Astrocyte (in vitro differentiated cells and primary cell): Measurements from ENCODE around the gene RRBP1. TPM values are rescaled to one million over a fixed set of nuclear protein-coding genes. Genes with fewer than 3 reads are reported as not detected.

ENCODE experiments used
- DNase-seq: peaks from one replicate; pipeline ENCODE4 v3.0.0-alpha.2; 2010; ENCODE audit warnings: low read depth
- FAIRE-seq: peaks from 2 replicates; lab custom pipeline; 2011; peaks lifted over from hg19 to GRCh38; lab: Jason Lieb, UNC
- H2AFZ ChIP-seq: 2 replicates; pipeline ENCODE4 v1.6.0; 2012; ENCODE audit warnings: low read depth, low read length, inconsistent platforms
- H3K27ac ChIP-seq: 2 replicates; pipeline ENCODE4 v1.5.1; 2011; ENCODE audit warnings: low read depth, low read length, inconsistent platforms
- H3K27me3 ChIP-seq: 2 replicates; pipeline ENCODE4 v1.6.0; 2011; ENCODE audit warnings: low read length, inconsistent platforms; ENCODE audit not compliant: insufficient read depth
- H3K36me3 ChIP-seq: 2 replicates; pipeline ENCODE4 v1.5.1; 2011; ENCODE audit warnings: low read length, inconsistent platforms; ENCODE audit not compliant: insufficient read depth
- H3K4me1 ChIP-seq: 2 replicates; pipeline ENCODE4 v1.5.1; 2011; ENCODE audit warnings: low read length, inconsistent platforms; ENCODE audit not compliant: insufficient read depth
- H3K4me2 ChIP-seq: 2 replicates; pipeline ENCODE4 v1.6.0; 2012; ENCODE audit warnings: low read length, inconsistent platforms
- H3K4me3 ChIP-seq: 2 replicates; pipeline ENCODE4 v1.5.1; 2011; ENCODE audit warnings: low read depth, mild to moderate bottlenecking, low read length, inconsistent platforms; ENCODE audit not compliant: insufficient read depth
- H3K79me2 ChIP-seq: 2 replicates; pipeline ENCODE4 v1.6.0; 2012; ENCODE audit warnings: mild to moderate bottlenecking, low read length, inconsistent platforms; ENCODE audit not compliant: insufficient read depth
- H3K9ac ChIP-seq: 2 replicates; pipeline ENCODE4 v1.6.0; 2012; ENCODE audit warnings: mild to moderate bottlenecking, low read length, inconsistent platforms
- H3K9me3 ChIP-seq: 2 replicates; pipeline ENCODE4 v1.5.1; 2012; ENCODE audit warnings: low read depth, mild to moderate bottlenecking, low read length, inconsistent platforms; ENCODE audit not compliant: insufficient read depth
- H4K20me1 ChIP-seq: 2 replicates; pipeline ENCODE4 v1.6.0; 2012; ENCODE audit warnings: low read length, inconsistent platforms; ENCODE audit not compliant: insufficient read depth
- H3K27ac Mint-ChIP-seq: one replicate; pipeline ENCODE4 v1.8.0; 2021; ENCODE audit warnings: mild to moderate bottlenecking, mixed read lengths; ENCODE audit not compliant: unreplicated experiment
- H3K27me3 Mint-ChIP-seq: one replicate; pipeline ENCODE4 v1.8.0; 2021; ENCODE audit warnings: low read depth, mixed read lengths; ENCODE audit not compliant: unreplicated experiment
- H3K36me3 Mint-ChIP-seq: one replicate; pipeline ENCODE4 v1.8.0; 2021; ENCODE audit warnings: low read depth, mixed read lengths; ENCODE audit not compliant: unreplicated experiment
- H3K4me1 Mint-ChIP-seq: one replicate; pipeline ENCODE4 v1.8.0; 2021; ENCODE audit warnings: low read depth, mixed read lengths; ENCODE audit not compliant: unreplicated experiment
- H3K4me3 Mint-ChIP-seq: one replicate; pipeline ENCODE4 v1.8.0; 2021; ENCODE audit warnings: mild to moderate bottlenecking, moderate library complexity, mixed read lengths; ENCODE audit not compliant: unreplicated experiment
- H3K9me3 Mint-ChIP-seq: one replicate; pipeline ENCODE4 v1.8.0; 2021; ENCODE audit warnings: mild to moderate bottlenecking, mixed read lengths; ENCODE audit not compliant: unreplicated experiment
- EZH2 ChIP-seq: IDR thresholded peaks from 2 replicates; pipeline ENCODE4 v1.6.1; 2012; ENCODE audit warnings: mild to moderate bottlenecking, low read length, inconsistent platforms; ENCODE audit not compliant: insufficient read depth
- total RNA-seq: library from RNA; stranded (reverse); gene quantifications from 2 replicates; pipeline ENCODE4 v1.2.1, GENCODE V29; 2021
- TF ChIP-seq, protein P1 (sequence below): IDR thresholded peaks from 2 replicates; pipeline ENCODE4 v1.5.1; 2011; ENCODE audit warnings: low read depth, mild to moderate bottlenecking, inconsistent platforms, low read length, moderate library complexity; ENCODE audit not compliant: insufficient read depth

Gene RRBP1
- total RNA-seq, 1 donor from 2014 or later: 347 TPM

DNA sequence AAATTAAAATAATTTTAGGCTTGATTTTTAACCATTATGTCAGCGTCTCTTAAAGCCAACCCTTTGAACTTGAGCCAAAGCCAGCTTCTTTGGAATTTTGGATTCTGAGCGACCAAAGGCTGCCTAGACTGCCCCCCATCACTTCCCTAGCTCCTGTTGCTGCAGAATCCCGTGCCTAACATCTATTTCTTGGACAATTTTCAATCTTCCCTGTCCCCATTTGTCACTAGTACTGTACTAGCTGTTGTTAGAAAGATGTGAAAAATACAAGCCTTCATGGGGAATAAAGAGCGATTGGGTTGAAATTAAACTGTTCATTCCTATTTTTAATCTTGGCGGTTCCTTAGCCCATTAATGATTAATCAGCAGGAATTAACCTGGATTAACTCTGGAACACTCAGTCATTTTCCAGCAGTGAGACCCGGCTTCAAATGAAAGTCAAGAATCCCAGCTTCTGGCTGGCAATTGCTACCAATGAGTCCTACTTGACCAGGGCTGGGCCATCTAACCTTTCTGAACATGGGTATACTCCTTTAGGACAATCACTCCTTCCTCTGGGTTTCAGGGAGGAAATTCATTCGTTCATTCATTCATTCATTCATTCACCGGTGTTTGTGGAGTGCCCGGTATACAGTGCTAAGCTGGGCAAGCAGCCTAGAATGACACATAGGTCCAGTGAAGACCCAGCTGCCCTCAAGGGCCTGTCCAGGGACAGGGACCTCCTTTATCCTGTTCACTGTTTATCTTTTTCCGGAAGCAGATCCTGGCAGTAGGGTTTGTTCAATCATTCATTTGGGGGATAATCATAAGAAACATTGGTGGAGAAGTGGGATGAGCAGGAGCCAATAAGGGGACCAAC, 1.4 kb upstream of the RRBP1 start:
- Histone ChIP-seq H3K9me3 (peaks cover 10% of the 10 kb centered on the region), H3K27me3 (peaks cover 28% of the 10 kb centered on the region), H3K36me3 (peaks cover 13% of the 10 kb centered on the region), H3K4me2 (no peak overlapping the region), H3K79me2 (peaks cover 28% of the 10 kb centered on the region), H3K9ac (no peak overlapping the region), H2AFZ (no peak overlapping the region), H4K20me1 (peaks cover 25% of the 10 kb centered on the region), H3K27ac (no peak overlapping the region), H3K4me3 (no peak overlapping the region), H3K4me1 (peaks cover 19% of the 10 kb centered on the region)
- DNase-seq (no peak), FAIRE-seq (no peak)
- H3K4me3 Mint-ChIP-seq: peak overlapping the region; percentile 78
- peaks cover 21% of the 10 kb centered on the region for H3K4me1 Mint-ChIP-seq
- H3K36me3 Mint-ChIP-seq: no peaks in the 10 kb centered on the region
- H3K27me3 Mint-ChIP-seq: peaks cover 29% of the 10 kb centered on the region
- peaks cover 10% of the 10 kb centered on the region for H3K9me3 Mint-ChIP-seq
- TF ChIP-seq EZH2: no peak
- TF ChIP-seq, protein P1, sequence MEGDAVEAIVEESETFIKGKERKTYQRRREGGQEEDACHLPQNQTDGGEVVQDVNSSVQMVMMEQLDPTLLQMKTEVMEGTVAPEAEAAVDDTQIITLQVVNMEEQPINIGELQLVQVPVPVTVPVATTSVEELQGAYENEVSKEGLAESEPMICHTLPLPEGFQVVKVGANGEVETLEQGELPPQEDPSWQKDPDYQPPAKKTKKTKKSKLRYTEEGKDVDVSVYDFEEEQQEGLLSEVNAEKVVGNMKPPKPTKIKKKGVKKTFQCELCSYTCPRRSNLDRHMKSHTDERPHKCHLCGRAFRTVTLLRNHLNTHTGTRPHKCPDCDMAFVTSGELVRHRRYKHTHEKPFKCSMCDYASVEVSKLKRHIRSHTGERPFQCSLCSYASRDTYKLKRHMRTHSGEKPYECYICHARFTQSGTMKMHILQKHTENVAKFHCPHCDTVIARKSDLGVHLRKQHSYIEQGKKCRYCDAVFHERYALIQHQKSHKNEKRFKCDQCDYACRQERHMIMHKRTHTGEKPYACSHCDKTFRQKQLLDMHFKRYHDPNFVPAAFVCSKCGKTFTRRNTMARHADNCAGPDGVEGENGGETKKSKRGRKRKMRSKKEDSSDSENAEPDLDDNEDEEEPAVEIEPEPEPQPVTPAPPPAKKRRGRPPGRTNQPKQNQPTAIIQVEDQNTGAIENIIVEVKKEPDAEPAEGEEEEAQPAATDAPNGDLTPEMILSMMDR: no peak
- H3K27ac Mint-ChIP-seq: no peak overlapping the region

DNA sequence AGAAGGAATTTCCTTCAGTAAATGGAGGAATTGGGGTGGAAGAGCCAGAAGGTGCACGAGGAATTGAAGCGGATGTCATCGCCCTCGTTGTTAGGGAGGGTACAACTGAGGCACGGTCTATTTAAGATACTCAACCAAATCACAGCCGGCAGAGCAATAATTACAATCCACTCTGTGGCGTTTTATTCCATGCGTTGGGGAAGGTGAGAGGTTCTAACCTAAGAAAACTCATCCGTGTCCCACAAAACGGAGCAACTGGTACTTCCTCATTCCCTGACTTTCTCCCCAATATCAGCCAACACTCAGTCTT, 802 bp upstream of the RRBP1 start:
- Histone ChIP-seq H3K9ac (peak overlapping the region; percentile 72), H3K27me3 (peaks cover 28% of the 10 kb centered on the region), H3K4me3 (peak overlapping the region; percentile 61), H3K4me2 (peak overlapping the region; percentile 85), H3K36me3 (peaks cover 18% of the 10 kb centered on the region), H4K20me1 (peaks cover 31% of the 10 kb centered on the region), H3K4me1 (peaks cover 19% of the 10 kb centered on the region), H3K27ac (no peak overlapping the region), H3K9me3 (peaks cover 10% of the 10 kb centered on the region), H2AFZ (peak overlapping the region; percentile 88), H3K79me2 (peaks cover 34% of the 10 kb centered on the region)
- no peak overlapping the region for H3K27ac Mint-ChIP-seq
- H3K36me3 Mint-ChIP-seq: no peaks in the 10 kb centered on the region
- H3K27me3 Mint-ChIP-seq: peaks cover 29% of the 10 kb centered on the region
- no peak for TF ChIP-seq EZH2
- TF ChIP-seq, protein P1: no peak
- peak overlapping the region; percentile 78 for H3K4me3 Mint-ChIP-seq
- H3K9me3 Mint-ChIP-seq: peaks cover 9% of the 10 kb centered on the region
- FAIRE-seq (no peak), DNase-seq (no peak)
- peaks cover 27% of the 10 kb centered on the region for H3K4me1 Mint-ChIP-seq

DNA sequence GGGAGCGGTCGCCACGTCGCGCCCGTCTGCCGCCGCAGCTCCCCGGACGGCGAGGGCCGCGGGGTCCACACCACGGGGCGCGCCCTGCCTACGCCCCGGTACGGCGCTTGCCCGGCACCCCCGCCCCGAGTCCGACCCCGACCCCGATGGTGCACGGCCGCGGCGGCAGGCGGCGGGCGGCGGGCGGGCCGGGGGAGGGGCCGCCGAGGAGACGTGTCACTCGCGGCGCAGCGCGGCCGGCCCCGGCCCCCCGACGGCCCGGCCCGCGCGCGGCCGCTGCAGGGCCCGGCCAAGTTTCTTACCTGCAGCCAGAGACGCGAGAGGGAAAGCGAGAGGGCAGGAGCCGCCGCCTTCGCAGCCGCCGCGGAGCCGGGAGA, 328 bp downstream of the RRBP1 start:
- peaks cover 42% of the 10 kb centered on the region for H4K20me1 ChIP-seq
- peaks cover 2% of the 10 kb centered on the region for H3K36me3 Mint-ChIP-seq
- no peak overlapping the region for H2AFZ ChIP-seq
- peaks cover 31% of the 10 kb centered on the region for H3K4me1 Mint-ChIP-seq
- peaks cover 27% of the 10 kb centered on the region for H3K36me3 ChIP-seq
- H3K4me2 ChIP-seq: no peak overlapping the region
- peak overlapping the region; percentile 93 for H3K9ac ChIP-seq
- peaks cover 1% of the 10 kb centered on the region for H3K9me3 Mint-ChIP-seq
- no peak overlapping the region for H3K27ac Mint-ChIP-seq
- peak overlapping the region; percentile 79 for H3K4me3 Mint-ChIP-seq
- FAIRE-seq (no peak), DNase-seq (no peak)
- H3K27me3 Mint-ChIP-seq: peaks cover 25% of the 10 kb centered on the region
- H3K4me3 ChIP-seq: peak overlapping the region; percentile 88
- H3K4me1 ChIP-seq: peaks cover 19% of the 10 kb centered on the region
- H3K27me3 ChIP-seq: peaks cover 21% of the 10 kb centered on the region
- H3K79me2 ChIP-seq: peaks cover 45% of the 10 kb centered on the region
- TF ChIP-seq, protein P1: no peak
- TF ChIP-seq EZH2: no peak
- peaks cover 10% of the 10 kb centered on the region for H3K9me3 ChIP-seq
- peak overlapping the region; percentile 92 for H3K27ac ChIP-seq
